Neuronal stem cell (in vitro differentiated cells): ENCODE results near the gene ATP5ME.
A peak's percentile ranks its signal among the peaks of the same experiment; 100 is the strongest.

ENCODE experiments used
- DNase-seq: peaks from one replicate; pipeline ENCODE4 v3.0.0-alpha.2; 2013; ENCODE audit warnings: low spot score
- H2AFZ ChIP-seq: one replicate; pipeline ENCODE4 v1.6.1; 2013; ENCODE audit warnings: mild to moderate bottlenecking, low read length, inconsistent platforms
- H2AK5ac ChIP-seq: 2 replicates; pipeline ENCODE4 v1.6.1; 2013; ENCODE audit warnings: low read depth, mild to moderate bottlenecking, inconsistent platforms, low read length, moderate library complexity, mixed read lengths
- H2BK120ac ChIP-seq: 2 replicates; pipeline ENCODE4 v1.6.1; 2013; ENCODE audit warnings: low read depth, mild to moderate bottlenecking, inconsistent platforms, low read length, moderate library complexity, mixed read lengths
- H2BK12ac ChIP-seq: one replicate; pipeline ENCODE4 v1.6.1; 2013; ENCODE audit warnings: low read length, inconsistent platforms
- H2BK15ac ChIP-seq: 2 replicates; pipeline ENCODE4 v1.6.1; 2013; ENCODE audit warnings: mild to moderate bottlenecking, low read length, inconsistent platforms, mixed read lengths
- H2BK5ac ChIP-seq: one replicate; pipeline ENCODE4 v1.6.1; 2013; ENCODE audit warnings: inconsistent platforms, mild to moderate bottlenecking, low read length, moderate library complexity
- H3K14ac ChIP-seq: one replicate; pipeline ENCODE4 v1.6.1; 2013; ENCODE audit warnings: low read length, inconsistent platforms
- H3K18ac ChIP-seq: 2 replicates; pipeline ENCODE4 v1.6.1; 2013; ENCODE audit warnings: low read length, inconsistent platforms
- H3K23ac ChIP-seq: 2 replicates; pipeline ENCODE4 v1.6.1; 2013; ENCODE audit warnings: low read depth, mild to moderate bottlenecking, mixed read lengths, low read length, inconsistent platforms; ENCODE audit not compliant: poor library complexity
- H3K27ac ChIP-seq: replicated peaks from 3 replicates; pipeline ENCODE4 v1.5.1; 2013; ENCODE audit warnings: low read length, inconsistent platforms
- H3K27me3 ChIP-seq, 3 experiments: 2 replicates each; pipeline ENCODE4 v1.6.1; 2013; ENCODE audit warnings: low read length in 3 of 3, mild to moderate bottlenecking in 2 of 3, inconsistent platforms in 1 of 3, low read depth in 1 of 3, mixed read lengths in 1 of 3, moderate library complexity in 1 of 3; ENCODE audit not compliant: control insufficient read depth in 3 of 3, insufficient read depth in 3 of 3
- H3K36me3 ChIP-seq, 2 donors: replicated peaks in 1 of 2; 2 replicates each; pipeline ENCODE4 v1.6.1; 2013; ENCODE audit warnings: low read length in 2 of 2; ENCODE audit not compliant: control insufficient read depth in 2 of 2, insufficient read depth in 2 of 2
- H3K4ac ChIP-seq: 2 replicates; pipeline ENCODE4 v1.6.1; 2013; ENCODE audit warnings: inconsistent platforms, mild to moderate bottlenecking, low read length, moderate library complexity
- H3K4me1 ChIP-seq, 2 donors: 1 replicate in 1 of 2; 2 replicates in 1 of 2; pipeline ENCODE4 v1.6.1; 2013; ENCODE audit warnings: low read length in 2 of 2, low read depth in 1 of 2; ENCODE audit not compliant: control insufficient read depth in 2 of 2, insufficient read depth in 1 of 2
- H3K4me2 ChIP-seq: one replicate; pipeline ENCODE4 v1.6.1; 2013; ENCODE audit warnings: mild to moderate bottlenecking, low read length, inconsistent platforms; ENCODE audit not compliant: insufficient read depth, poor library complexity, severe bottlenecking
- H3K4me3 ChIP-seq, 2 donors: 2 replicates each; pipeline ENCODE4 v1.5.1; 2013; ENCODE audit warnings: low read length in 2 of 2, mild to moderate bottlenecking in 2 of 2, inconsistent platforms in 1 of 2, moderate library complexity in 1 of 2
- H3K79me1 ChIP-seq: one replicate; pipeline ENCODE4 v1.6.1; 2013; ENCODE audit warnings: low read depth, mild to moderate bottlenecking, inconsistent platforms, low read length, moderate library complexity
- H3K9ac ChIP-seq: one replicate; pipeline ENCODE4 v1.6.1; 2013; ENCODE audit warnings: mild to moderate bottlenecking, low read depth, low read length, inconsistent platforms; ENCODE audit not compliant: poor library complexity
- H3K9me3 ChIP-seq, 2 donors: replicated peaks in 1 of 2; 2 replicates each; pipeline versions ENCODE3 to v1.6.1; 2013; ENCODE audit warnings: low read length in 2 of 2, mild to moderate bottlenecking in 2 of 2, inconsistent platforms in 1 of 2, low read depth in 1 of 2, mixed read lengths in 1 of 2, moderate library complexity in 1 of 2; ENCODE audit not compliant: control insufficient read depth in 2 of 2, insufficient read depth in 1 of 2
- H4K8ac ChIP-seq: one replicate; pipeline ENCODE4 v1.6.1; 2013; ENCODE audit warnings: low read depth, mild to moderate bottlenecking, inconsistent platforms, low read length, moderate library complexity
- H4K91ac ChIP-seq: one replicate; pipeline ENCODE4 v1.6.1; 2013; ENCODE audit warnings: low read length, low read depth, mild to moderate bottlenecking, inconsistent platforms; ENCODE audit not compliant: poor library complexity
- WGBS, 2 donors: extraction: QIAGEN DNeasy Blood & Tissue Kit; methylation state at CpG; one replicate each; pipeline ENCODE4 v1.1.7; 2013; ENCODE audit warnings: missing lambda C conversion rate in 2 of 2, mixed read lengths in 1 of 2; ENCODE audit not compliant: insufficient read length in 2 of 2, insufficient replicate concordance in 1 of 2; ENCODE audit errors: extremely low coverage in 2 of 2; 5-methylcytosine and 5-hydroxymethylcytosine counted together

The ATP5ME gene

DNA sequence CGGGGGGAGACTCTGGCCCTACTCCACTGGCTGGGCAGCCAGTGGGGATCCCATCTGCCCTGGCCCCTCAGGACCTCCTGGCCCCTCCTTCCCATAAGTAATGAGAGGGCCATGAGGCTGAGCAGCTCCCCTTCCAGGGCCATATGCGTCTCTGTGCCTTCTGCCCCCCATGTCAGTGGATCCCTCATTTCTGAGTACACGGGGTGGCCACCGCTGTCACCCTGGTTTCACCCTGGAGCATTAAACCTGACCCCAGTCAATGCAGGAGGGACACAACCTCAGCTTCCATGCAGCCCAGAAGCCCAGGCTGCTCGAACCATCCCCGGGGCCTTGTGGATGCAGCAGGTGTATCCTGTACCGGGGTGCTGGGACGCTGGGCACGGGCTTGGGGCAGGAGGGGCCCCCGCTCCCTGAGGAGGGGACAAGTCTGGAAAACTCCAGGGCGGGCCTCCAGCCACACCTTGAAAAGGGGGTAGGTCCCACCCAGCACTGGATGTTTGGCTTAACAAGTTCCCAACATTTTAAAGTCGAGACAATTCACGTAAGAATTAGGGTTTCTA lies 24.2 kb downstream of the ATP5ME start:
- H3K18ac ChIP-seq = peak overlapping the region; percentile 35
- no CpG with 5 or more reads among the region's 13 CpGs for WGBS, 2 donors

GRCh38 chr4:649293-649625 lies 24.8 kb downstream of the ATP5ME start:
- Histone ChIP-seq H3K18ac (peak overlapping the region; percentile 76), H4K91ac (no peak overlapping the region), H3K4ac (no peak overlapping the region), H3K14ac (peak overlapping the region; percentile 13), H3K4me1 (peaks cover 0 to 9% of the 10 kb centered on the region in 2 donors), H3K9ac (no peak overlapping the region), H3K9me3 (no peaks in the 10 kb centered on the region), H2BK12ac (peak overlapping the region; percentile 65), H3K27me3 (peaks cover 0 to 28% (median under 1%) of the 10 kb centered on the region in 3 experiments), H3K4me3 (no peak overlapping the region), H3K79me1 (no peaks in the 10 kb centered on the region), H4K8ac (no peak overlapping the region), H3K23ac (no peak overlapping the region), H2BK15ac (peak overlapping the region; percentile 89), H2AFZ (no peak overlapping the region), H2BK5ac (no peak overlapping the region), H3K36me3 (no peaks in the 10 kb centered on the region), H3K27ac (no peak overlapping the region), H2BK120ac (no peak overlapping the region), H2AK5ac (peak overlapping the region; percentile 52), H3K4me2 (no peak overlapping the region)
- no CpG with 5 or more reads among the region's 7 CpGs for WGBS, 2 donors
- no peak for DNase-seq

More for the DNA sequence above, 24.2 kb downstream of the ATP5ME start:
- no peaks in the 10 kb centered on the region for H3K79me1 ChIP-seq
- peak overlapping the region; percentile 63 for H2AK5ac ChIP-seq
- no peak overlapping the region for H3K23ac ChIP-seq
- no peak overlapping the region for H2BK5ac ChIP-seq
- H2BK120ac ChIP-seq = no peak overlapping the region
- peaks cover 0 to 9% of the 10 kb centered on the region in 2 donors for H3K4me1 ChIP-seq
- no peaks in the 10 kb centered on the region for H3K9me3 ChIP-seq
- H3K27ac ChIP-seq = no peak overlapping the region
- no peak overlapping the region for H3K9ac ChIP-seq
- no peak overlapping the region for H3K4ac ChIP-seq
- DNase-seq = no peak
- H3K4me2 ChIP-seq = no peak overlapping the region
- no peak overlapping the region for H3K4me3 ChIP-seq
- no peaks in the 10 kb centered on the region for H3K36me3 ChIP-seq
- H2AFZ ChIP-seq = no peak overlapping the region
- H4K91ac ChIP-seq = no peak overlapping the region
- H4K8ac ChIP-seq = no peak overlapping the region
- peak overlapping the region; percentile 13 for H3K14ac ChIP-seq
- H2BK12ac ChIP-seq = no peak overlapping the region
- H2BK15ac ChIP-seq = no peak overlapping the region
- peaks cover 0 to 32% (median 2%) of the 10 kb centered on the region in 3 experiments for H3K27me3 ChIP-seq

- Histone ChIP-seq H2BK12ac (peak overlapping the region; percentile 94), H2AFZ (peak overlapping the region; percentile 51), H3K18ac (peak overlapping the region; percentile 95), H3K23ac (peak overlapping the region; percentile 80), H3K9me3 (no peaks in the 10 kb centered on the region), H4K8ac (no peak overlapping the region), H3K79me1 (no peaks in the 10 kb centered on the region), H3K9ac (no peak overlapping the region), H3K14ac (peak overlapping the region; percentile 71), H3K4me2 (peak overlapping the region; percentile 18), H2BK5ac (peak overlapping the region; percentile 66), H2BK15ac (peak overlapping the region; percentile 89), H3K4me3 (no peak overlapping the region), H3K27me3 (peaks cover 0 to 28% (median 0%) of the 10 kb centered on the region in 3 experiments), H3K4ac (no peak overlapping the region), H2AK5ac (peak overlapping the region; percentile 75), H3K27ac (peak overlapping the region; percentile 70), H4K91ac (peak overlapping the region; percentile 99), H2BK120ac (peak overlapping the region; percentile 91), H3K36me3 (no peaks in the 10 kb centered on the region), H3K4me1 (peaks cover 0 to 9% of the 10 kb centered on the region in 2 donors)
- WGBS, 2 donors = no CpG with 5 or more reads among the region's 28 CpGs
- peak; percentile 33 for DNase-seq
Measured at GRCh38 chr4:648579-649292, 25.3 kb downstream of the ATP5ME start.

DNA sequence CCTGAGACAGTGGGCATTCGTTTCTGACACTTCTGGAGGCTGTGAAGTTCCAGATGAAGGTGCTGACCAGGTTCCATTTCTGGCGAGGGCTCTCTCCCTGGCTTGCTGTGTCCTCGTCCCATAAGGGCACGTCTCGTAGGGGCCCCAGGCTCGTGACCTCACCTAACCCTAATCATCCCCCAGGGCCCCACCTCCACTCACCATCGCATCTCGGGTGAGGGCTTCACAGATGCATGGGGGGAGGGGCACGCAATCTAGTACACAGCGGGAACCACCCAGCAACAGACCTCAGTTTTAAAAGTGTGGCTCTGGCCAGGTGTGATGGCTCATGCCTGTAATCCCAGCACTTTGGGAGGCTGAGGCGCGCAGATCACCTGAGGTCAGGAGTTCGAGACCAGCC lies 26.6 kb downstream of the ATP5ME start:
- no peak overlapping the region for H2BK15ac ChIP-seq
- H3K14ac ChIP-seq = peak overlapping the region; percentile 47
- no peak for DNase-seq
- H3K4me2 ChIP-seq = no peak overlapping the region
- H3K27me3 ChIP-seq = peaks cover 0 to 24% (median 0%) of the 10 kb centered on the region in 3 experiments
- peak overlapping the region; percentile 34 for H3K23ac ChIP-seq
- H3K79me1 ChIP-seq = no peaks in the 10 kb centered on the region
- H2BK120ac ChIP-seq = no peak overlapping the region
- no peaks in the 10 kb centered on the region for H3K36me3 ChIP-seq
- H3K4ac ChIP-seq = no peak overlapping the region
- H4K8ac ChIP-seq = no peak overlapping the region
- H2AK5ac ChIP-seq = peak overlapping the region; percentile 69
- no peak overlapping the region for H3K27ac ChIP-seq
- no peak overlapping the region for H2AFZ ChIP-seq
- no peak overlapping the region for H3K9ac ChIP-seq
- no peak overlapping the region for H3K18ac ChIP-seq
- H2BK5ac ChIP-seq = no peak overlapping the region
- no peak overlapping the region for H4K91ac ChIP-seq
- WGBS, 2 donors = no CpG with 5 or more reads among the region's 13 CpGs
- peaks cover 0 to 9% of the 10 kb centered on the region in 2 donors for H3K4me1 ChIP-seq
- no peak overlapping the region for H2BK12ac ChIP-seq
- H3K9me3 ChIP-seq = no peaks in the 10 kb centered on the region
- H3K4me3 ChIP-seq = no peak overlapping the region
